KMS-11 (cell line): Measurements from ENCODE around the gene RIPOR3.

ENCODE experiments used
- H2AFZ ChIP-seq: fragments of 200-600 bp; sonication (generic); 2 replicates; pipeline ENCODE4 v1.6.1; 2016; ENCODE audit warnings: antibody characterized with exemption, mixed run types, low read depth
- H3K27ac ChIP-seq: fragments of 200-600 bp; sonication (generic); 2 replicates; pipeline ENCODE4 v1.6.1; 2016; ENCODE audit warnings: mild to moderate bottlenecking, mixed run types
- H3K27me3 ChIP-seq: fragments of 200-600 bp; sonication (generic); 2 replicates; pipeline ENCODE4 v1.6.1; 2017; ENCODE audit warnings: mild to moderate bottlenecking, low read depth, mixed run types, moderate library complexity; ENCODE audit not compliant: insufficient read depth
- H3K36me3 ChIP-seq: fragments of 200-600 bp; sonication (generic); 2 replicates; pipeline ENCODE4 v1.6.1; 2017; ENCODE audit warnings: mild to moderate bottlenecking, mixed run types; ENCODE audit not compliant: insufficient read depth
- H3K4me1 ChIP-seq: fragments of 200-600 bp; sonication (generic); 2 replicates; pipeline ENCODE4 v1.6.1; 2016; ENCODE audit warnings: mild to moderate bottlenecking, low read depth, mixed run types; ENCODE audit not compliant: poor library complexity, severe bottlenecking
- H3K4me2 ChIP-seq: fragments of 200-600 bp; sonication (generic); 2 replicates; pipeline ENCODE4 v1.7.0; 2016; ENCODE audit warnings: mild to moderate bottlenecking, mixed run types
- H3K4me3 ChIP-seq: fragments of 200-600 bp; sonication (generic); IDR thresholded peaks from 2 replicates; pipeline ENCODE4 v1.6.1; 2017; ENCODE audit warnings: low read depth, low read length, mixed read lengths; ENCODE audit not compliant: insufficient read depth
- H3K79me2 ChIP-seq: fragments of 200-600 bp; sonication (generic); 2 replicates; pipeline ENCODE4 v1.6.1; 2016; ENCODE audit warnings: low read depth, mixed run types; ENCODE audit not compliant: insufficient read depth
- H3K9ac ChIP-seq: fragments of 200-600 bp; sonication (generic); 2 replicates; pipeline ENCODE4 v1.6.1; 2016; ENCODE audit warnings: mild to moderate bottlenecking, mixed run types
- H4K20me1 ChIP-seq: fragments of 200-600 bp; sonication (generic); 2 replicates; pipeline ENCODE4 v1.6.1; 2016; ENCODE audit warnings: mild to moderate bottlenecking, mixed run types; ENCODE audit not compliant: insufficient read depth
- CTCF ChIP-seq: fragments of 200-600 bp; sonication (generic); conservative IDR thresholded peaks from 2 replicates; pipeline ENCODE4 v1.6.1; 2017; ENCODE audit warnings: low read depth, mild to moderate bottlenecking, antibody characterized with exemption, low read length, moderate library complexity, mixed read lengths

RIPOR3 gene

DNA sequence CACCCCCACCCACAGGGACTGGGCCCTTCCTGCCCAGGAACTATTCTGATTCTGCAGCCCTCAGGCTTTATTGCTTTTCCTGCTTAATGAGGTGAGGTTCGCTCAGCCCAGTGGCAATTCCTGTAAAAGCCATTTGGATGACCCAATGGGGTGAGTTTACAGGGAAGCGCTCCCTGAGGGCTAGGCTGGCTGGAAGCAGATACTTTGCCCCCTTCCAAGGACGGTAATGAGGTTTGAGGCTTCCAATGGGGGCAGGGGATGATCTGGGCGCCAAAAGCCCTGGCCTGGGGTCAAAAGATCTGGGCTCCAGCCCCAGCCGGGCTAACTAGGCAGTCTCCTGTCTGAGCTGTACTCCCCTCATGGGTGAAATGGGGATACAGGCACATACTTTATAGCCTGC is 41.8 kb downstream of the RIPOR3 start:
- H4K20me1 ChIP-seq: no peaks in the 10 kb centered on the region
- no peak overlapping the region for H3K27ac ChIP-seq
- H3K36me3 ChIP-seq: no peaks in the 10 kb centered on the region
- H3K4me1 ChIP-seq: no peaks in the 10 kb centered on the region
- no peak overlapping the region for H2AFZ ChIP-seq
- H3K4me3 ChIP-seq: no peak overlapping the region
- H3K4me2 ChIP-seq: no peak overlapping the region
- H3K9ac ChIP-seq: no peak overlapping the region
- H3K27me3 ChIP-seq: no peaks in the 10 kb centered on the region
- no peaks in the 10 kb centered on the region for H3K79me2 ChIP-seq
- no peak for TF ChIP-seq CTCF

- TF ChIP-seq CTCF: no peak
- no peak overlapping the region for H3K4me2 ChIP-seq
Observed at GRCh38 chr20:50648651-50649050, 42.7 kb downstream of the RIPOR3 start.

DNA sequence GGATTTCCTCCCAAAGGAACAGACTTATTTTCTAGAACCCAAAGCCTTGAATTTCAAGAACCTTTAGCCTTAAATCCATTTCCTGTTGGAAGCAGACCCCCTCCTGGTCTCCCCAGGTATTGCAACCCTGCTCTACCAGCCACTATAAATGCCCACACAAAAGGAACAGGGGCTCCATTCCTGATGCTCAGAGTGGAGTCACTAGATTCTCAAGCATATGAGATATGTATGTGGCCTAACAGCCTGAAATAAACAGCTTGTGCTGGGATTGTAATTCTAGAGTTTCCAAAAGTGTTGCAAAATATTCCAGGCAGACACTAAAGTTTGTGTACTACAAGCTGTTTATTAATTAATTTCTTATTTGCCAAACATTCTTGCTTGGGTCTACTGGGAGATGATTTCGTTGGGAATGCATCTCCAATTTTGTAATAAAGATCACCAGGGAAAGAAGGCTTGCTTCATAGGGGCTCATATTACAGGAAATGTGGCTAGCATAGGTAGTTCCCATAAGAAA is 44.8 kb downstream of the RIPOR3 start:
- no peak overlapping the region for H3K4me2 ChIP-seq
- no peak overlapping the region for H2AFZ ChIP-seq

More at GRCh38 chr20:50648651-50649050, 42.7 kb downstream of the RIPOR3 start:
- H3K79me2 ChIP-seq: no peaks in the 10 kb centered on the region
- no peak overlapping the region for H3K27ac ChIP-seq
- no peak overlapping the region for H2AFZ ChIP-seq
- H3K36me3 ChIP-seq: no peaks in the 10 kb centered on the region
- H3K9ac ChIP-seq: no peak overlapping the region
- H4K20me1 ChIP-seq: no peaks in the 10 kb centered on the region
- no peaks in the 10 kb centered on the region for H3K4me1 ChIP-seq
- no peaks in the 10 kb centered on the region for H3K27me3 ChIP-seq
- H3K4me3 ChIP-seq: no peak overlapping the region

DNA sequence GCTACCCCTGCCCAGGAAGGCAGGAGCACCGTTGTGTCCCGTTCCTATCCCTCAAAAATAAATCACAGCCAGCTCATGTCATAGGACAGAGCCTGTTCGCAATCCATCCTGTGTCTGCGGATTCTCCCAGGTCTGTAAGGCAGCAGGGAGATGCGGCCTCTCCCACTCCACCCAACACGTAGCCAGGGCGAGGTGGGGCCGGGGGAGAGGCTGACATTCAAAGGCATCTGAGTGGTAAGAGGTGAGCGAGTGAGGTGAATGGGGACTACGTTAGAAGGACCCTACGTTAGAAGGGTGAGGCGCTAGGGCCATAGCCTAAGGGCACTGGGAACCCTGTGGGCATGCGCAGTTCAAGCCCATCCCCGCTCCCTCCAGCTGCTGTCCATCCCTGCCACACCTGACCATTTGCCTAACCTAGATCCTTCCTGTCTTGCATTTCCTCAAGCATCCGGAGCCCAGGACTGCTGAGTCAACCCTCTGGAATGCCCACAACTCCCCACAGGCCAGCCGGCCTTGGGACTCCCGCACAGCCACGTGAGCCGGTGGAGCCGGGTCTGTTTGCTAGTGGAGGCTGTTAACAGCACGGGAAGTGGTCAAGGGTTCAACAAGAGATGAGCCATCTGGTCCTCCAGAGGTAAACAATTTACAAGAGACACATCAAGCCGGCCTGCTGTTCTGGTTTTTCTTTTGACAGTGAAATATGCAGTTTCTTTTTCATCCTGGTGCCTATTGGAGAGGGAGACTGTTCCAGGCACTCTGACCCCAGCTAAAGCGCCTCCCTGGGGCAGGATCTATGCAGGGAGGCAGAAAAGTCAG is 45.9 kb downstream of the RIPOR3 start:
- no peaks in the 10 kb centered on the region for H3K79me2 ChIP-seq
- H2AFZ ChIP-seq: no peak overlapping the region
- H4K20me1 ChIP-seq: no peaks in the 10 kb centered on the region
- H3K9ac ChIP-seq: no peak overlapping the region
- no peak overlapping the region for H3K27ac ChIP-seq
- no peaks in the 10 kb centered on the region for H3K27me3 ChIP-seq
- H3K4me3 ChIP-seq: no peak overlapping the region
- H3K4me2 ChIP-seq: no peak overlapping the region
- no peaks in the 10 kb centered on the region for H3K36me3 ChIP-seq
- H3K4me1 ChIP-seq: no peaks in the 10 kb centered on the region
- no peak for TF ChIP-seq CTCF

More for the DNA sequence above, 44.8 kb downstream of the RIPOR3 start:
- H3K4me1 ChIP-seq: no peaks in the 10 kb centered on the region
- no peak overlapping the region for H3K4me3 ChIP-seq
- no peak overlapping the region for H3K27ac ChIP-seq
- H3K79me2 ChIP-seq: no peaks in the 10 kb centered on the region
- H3K27me3 ChIP-seq: no peaks in the 10 kb centered on the region
- H3K36me3 ChIP-seq: no peaks in the 10 kb centered on the region
- H4K20me1 ChIP-seq: no peaks in the 10 kb centered on the region
- no peak overlapping the region for H3K9ac ChIP-seq
- peak; percentile 37; the same call in 1 of the 2 replicates for TF ChIP-seq CTCF
